Measurements from ENCODE around the gene ZNF736. TPM values are rescaled to one million over a fixed set of nuclear protein-coding genes. Genes with fewer than 3 reads are reported as not detected.
A peak's percentile ranks its signal among the peaks of the same experiment; 100 is the strongest.

The ZNF736 gene
- polyA plus RNA-seq, 1 donor (not counting 4 experiments of a cell fraction or from before 2014, with no cell fraction given), result 8.2 TPM

DNA sequence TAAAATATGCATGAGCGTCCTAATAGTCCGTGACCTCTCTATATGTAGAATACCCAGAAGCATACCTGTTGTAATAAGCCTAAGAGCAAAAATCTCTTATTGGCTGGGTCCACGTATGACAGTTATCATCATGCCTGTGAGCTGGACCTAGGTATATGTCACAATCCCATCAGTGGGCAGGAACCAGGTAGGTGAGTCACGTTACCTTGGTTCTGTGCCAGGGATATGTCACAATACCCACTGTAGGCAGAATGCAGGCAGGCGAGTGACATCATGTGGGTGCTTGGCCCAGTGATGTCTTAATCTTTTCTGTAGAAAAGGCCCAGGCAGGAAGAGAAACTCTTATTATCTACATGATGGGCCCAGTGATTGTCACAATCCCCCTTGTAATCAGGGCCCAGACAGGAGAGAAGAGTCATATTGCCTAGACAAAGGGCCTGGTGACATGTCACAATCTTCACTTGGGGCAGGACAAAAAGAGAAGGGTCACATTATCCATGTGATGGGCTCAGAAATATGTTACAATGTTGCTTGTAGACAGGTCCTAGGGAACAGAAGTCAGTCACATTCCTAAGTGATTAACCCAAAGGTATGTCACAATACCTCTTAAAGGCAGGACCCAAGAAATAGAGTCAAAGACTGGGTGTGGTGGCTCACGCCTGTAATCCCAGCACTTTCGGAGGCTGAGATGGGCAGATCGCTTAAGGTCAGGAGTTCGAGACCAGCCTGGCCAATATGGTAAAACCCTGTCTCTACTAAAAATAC is 12.9 kb upstream of the ZNF736 start:
- H3K4me1 ChIP-seq (ENCODE audit: control insufficient read depth, extremely low read depth, insufficient read depth, low read length), result no peaks in the 10 kb centered on the region
- H3K27ac ChIP-seq (ENCODE audit: control insufficient read depth, insufficient read depth, low read length), result no peak overlapping the region
- no peaks in the 10 kb centered on the region for H3K36me3 ChIP-seq (ENCODE audit: control insufficient read depth in 2 of 2, extremely low read depth in 1 of 2, insufficient read depth in 2 of 2, low read length in 2 of 2)
- dilution Hi-C loops (cut with MboI; ENCODE audit: extremely low pct_ligation_motif_present, low sequenced_read_pairs), result no loop called here
- TF ChIP-seq EZH2 (IDR thresholded peaks at IDR 0.05; ENCODE audit: low read length), result no peak
- TF ChIP-seq, protein P1, sequence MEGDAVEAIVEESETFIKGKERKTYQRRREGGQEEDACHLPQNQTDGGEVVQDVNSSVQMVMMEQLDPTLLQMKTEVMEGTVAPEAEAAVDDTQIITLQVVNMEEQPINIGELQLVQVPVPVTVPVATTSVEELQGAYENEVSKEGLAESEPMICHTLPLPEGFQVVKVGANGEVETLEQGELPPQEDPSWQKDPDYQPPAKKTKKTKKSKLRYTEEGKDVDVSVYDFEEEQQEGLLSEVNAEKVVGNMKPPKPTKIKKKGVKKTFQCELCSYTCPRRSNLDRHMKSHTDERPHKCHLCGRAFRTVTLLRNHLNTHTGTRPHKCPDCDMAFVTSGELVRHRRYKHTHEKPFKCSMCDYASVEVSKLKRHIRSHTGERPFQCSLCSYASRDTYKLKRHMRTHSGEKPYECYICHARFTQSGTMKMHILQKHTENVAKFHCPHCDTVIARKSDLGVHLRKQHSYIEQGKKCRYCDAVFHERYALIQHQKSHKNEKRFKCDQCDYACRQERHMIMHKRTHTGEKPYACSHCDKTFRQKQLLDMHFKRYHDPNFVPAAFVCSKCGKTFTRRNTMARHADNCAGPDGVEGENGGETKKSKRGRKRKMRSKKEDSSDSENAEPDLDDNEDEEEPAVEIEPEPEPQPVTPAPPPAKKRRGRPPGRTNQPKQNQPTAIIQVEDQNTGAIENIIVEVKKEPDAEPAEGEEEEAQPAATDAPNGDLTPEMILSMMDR (optimal IDR thresholded peaks at IDR 0.05 in 1 of 3, IDR thresholded peaks at IDR 0.05 in 1 of 3, conservative IDR thresholded peaks at IDR 0.05 in 1 of 3; ENCODE audit: extremely low read depth in 1 of 3, insufficient read depth in 2 of 3, low read length in 3 of 3), result no peak
- no peak overlapping the region for H3K4me2 ChIP-seq (ENCODE audit: control insufficient read depth, extremely low read depth, insufficient read depth, low read depth, low read length)
- no peak overlapping the region for H3K9ac ChIP-seq (ENCODE audit: control insufficient read depth, extremely low read depth, insufficient read depth, low read length)
- H2AFZ ChIP-seq (ENCODE audit: control insufficient read depth, low read length), result no peak overlapping the region
- DNase-seq (ENCODE audit: low read depth, low spot score), result no peak
- H3K27me3 ChIP-seq (ENCODE audit: control insufficient read depth, extremely low read depth, insufficient read depth, low read length), result no peaks in the 10 kb centered on the region
- H3K4me3 ChIP-seq (ENCODE audit: control insufficient read depth in 2 of 3, extremely low read depth in 1 of 3, insufficient read depth in 2 of 3, low read depth in 1 of 3, low read length in 3 of 3), result no peak overlapping the region
- H3K9me1 ChIP-seq (ENCODE audit: control insufficient read depth, extremely low read depth, insufficient read depth, low read length), result no peaks in the 10 kb centered on the region
- H3K79me2 ChIP-seq (ENCODE audit: control insufficient read depth, insufficient read depth, low read length), result no peaks in the 10 kb centered on the region
- H4K20me1 ChIP-seq (ENCODE audit: control insufficient read depth, extremely low read depth, insufficient read depth, low read length), result no peaks in the 10 kb centered on the region
- no peak for FAIRE-seq
- peaks cover 2% of the 10 kb centered on the region for H3K9me3 ChIP-seq (ENCODE audit: control insufficient read depth, low read depth, low read length)

DNA sequence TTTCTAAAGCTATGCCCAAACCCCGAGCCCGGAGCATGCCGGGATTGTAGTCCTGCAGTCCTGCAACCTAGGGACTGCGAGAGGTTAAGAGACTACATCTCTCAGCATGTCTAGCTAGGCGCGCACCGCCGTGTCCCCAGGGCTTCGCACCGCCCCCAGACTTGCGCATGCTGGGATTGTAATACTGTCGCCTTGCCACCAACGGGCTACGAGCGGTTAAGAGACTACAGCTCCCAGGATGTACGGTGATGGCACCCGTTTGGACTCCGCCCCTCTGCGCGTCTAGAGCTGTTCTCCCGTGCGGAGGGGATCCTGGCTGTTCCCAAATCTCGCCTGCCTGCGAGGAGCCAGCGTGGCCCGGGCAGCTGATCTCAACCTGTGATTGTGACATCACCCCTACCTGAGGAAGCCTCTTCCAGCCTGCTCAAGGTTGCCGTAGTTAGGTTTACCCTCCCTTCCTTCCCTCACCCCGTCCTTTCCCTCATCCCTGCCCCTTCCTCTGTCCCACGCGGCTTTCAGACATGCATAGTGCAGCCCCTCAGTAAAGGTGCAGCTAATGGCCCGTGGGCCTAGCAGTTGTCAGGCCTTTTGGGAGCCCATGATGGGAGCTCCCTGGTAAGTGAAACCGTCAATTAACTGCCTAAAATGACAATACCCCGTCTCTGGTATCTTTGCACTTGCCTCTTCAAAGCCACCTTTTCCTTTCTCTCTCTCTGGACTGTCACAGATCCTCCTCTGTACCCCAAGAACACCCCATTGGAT is 6.3 kb upstream of the ZNF736 start:
- H3K9ac ChIP-seq (ENCODE audit: control insufficient read depth, extremely low read depth, insufficient read depth, low read length), result peak overlapping the region; percentile 82

More for the DNA sequence above, 6.3 kb upstream of the ZNF736 start:
- Histone ChIP-seq H2AFZ (ENCODE audit: control insufficient read depth, low read length) (peak overlapping the region; percentile 98), H3K36me3 (ENCODE audit: control insufficient read depth in 2 of 2, extremely low read depth in 1 of 2, insufficient read depth in 2 of 2, low read length in 2 of 2) (no peaks in the 10 kb centered on the region), H4K20me1 (ENCODE audit: control insufficient read depth, extremely low read depth, insufficient read depth, low read length) (no peaks in the 10 kb centered on the region), H3K79me2 (ENCODE audit: control insufficient read depth, insufficient read depth, low read length) (no peaks in the 10 kb centered on the region), H3K4me3 (ENCODE audit: control insufficient read depth in 2 of 3, extremely low read depth in 1 of 3, insufficient read depth in 2 of 3, low read depth in 1 of 3, low read length in 3 of 3) (peak overlapping the region; percentile 33 to 74 (median 42)), H3K9me1 (ENCODE audit: control insufficient read depth, extremely low read depth, insufficient read depth, low read length) (no peaks in the 10 kb centered on the region), H3K27me3 (ENCODE audit: control insufficient read depth, extremely low read depth, insufficient read depth, low read length) (no peaks in the 10 kb centered on the region), H3K9me3 (ENCODE audit: control insufficient read depth, low read depth, low read length) (no peaks in the 10 kb centered on the region), H3K4me1 (ENCODE audit: control insufficient read depth, extremely low read depth, insufficient read depth, low read length) (peaks cover 4% of the 10 kb centered on the region), H3K27ac (ENCODE audit: control insufficient read depth, insufficient read depth, low read length) (peak overlapping the region; percentile 75), H3K4me2 (ENCODE audit: control insufficient read depth, extremely low read depth, insufficient read depth, low read depth, low read length) (peak overlapping the region; percentile 89)
- peak; percentile 75 for FAIRE-seq
- no peak for DNase-seq (ENCODE audit: low read depth, low spot score)
- TF ChIP-seq EZH2 (IDR thresholded peaks at IDR 0.05; ENCODE audit: low read length), result no peak
- TF ChIP-seq, protein P1 (optimal IDR thresholded peaks at IDR 0.05 in 1 of 3, IDR thresholded peaks at IDR 0.05 in 1 of 3, conservative IDR thresholded peaks at IDR 0.05 in 1 of 3; ENCODE audit: extremely low read depth in 1 of 3, insufficient read depth in 2 of 3, low read length in 3 of 3), result no peak
- dilution Hi-C loops (cut with MboI; ENCODE audit: extremely low pct_ligation_motif_present, low sequenced_read_pairs), result no loop called here
